KMS-11 (cell line): ENCODE data around the gene NRP1.

Source experiments
- H2AFZ ChIP-seq: fragments of 200-600 bp; sonication (generic); 2 replicates; pipeline ENCODE4 v1.6.1; 2016; ENCODE audit warnings: antibody characterized with exemption, mixed run types, low read depth
- H3K27ac ChIP-seq: fragments of 200-600 bp; sonication (generic); 2 replicates; pipeline ENCODE4 v1.6.1; 2016; ENCODE audit warnings: mild to moderate bottlenecking, mixed run types
- H3K27me3 ChIP-seq: fragments of 200-600 bp; sonication (generic); 2 replicates; pipeline ENCODE4 v1.6.1; 2017; ENCODE audit warnings: mild to moderate bottlenecking, low read depth, mixed run types, moderate library complexity; ENCODE audit not compliant: insufficient read depth
- H3K36me3 ChIP-seq: fragments of 200-600 bp; sonication (generic); 2 replicates; pipeline ENCODE4 v1.6.1; 2017; ENCODE audit warnings: mild to moderate bottlenecking, mixed run types; ENCODE audit not compliant: insufficient read depth
- H3K4me1 ChIP-seq: fragments of 200-600 bp; sonication (generic); 2 replicates; pipeline ENCODE4 v1.6.1; 2016; ENCODE audit warnings: mild to moderate bottlenecking, low read depth, mixed run types; ENCODE audit not compliant: poor library complexity, severe bottlenecking
- H3K4me2 ChIP-seq: fragments of 200-600 bp; sonication (generic); 2 replicates; pipeline ENCODE4 v1.7.0; 2016; ENCODE audit warnings: mild to moderate bottlenecking, mixed run types
- H3K4me3 ChIP-seq: fragments of 200-600 bp; sonication (generic); IDR thresholded peaks from 2 replicates; pipeline ENCODE4 v1.6.1; 2017; ENCODE audit warnings: low read depth, low read length, mixed read lengths; ENCODE audit not compliant: insufficient read depth
- H3K79me2 ChIP-seq: fragments of 200-600 bp; sonication (generic); 2 replicates; pipeline ENCODE4 v1.6.1; 2016; ENCODE audit warnings: low read depth, mixed run types; ENCODE audit not compliant: insufficient read depth
- H3K9ac ChIP-seq: fragments of 200-600 bp; sonication (generic); 2 replicates; pipeline ENCODE4 v1.6.1; 2016; ENCODE audit warnings: mild to moderate bottlenecking, mixed run types
- H4K20me1 ChIP-seq: fragments of 200-600 bp; sonication (generic); 2 replicates; pipeline ENCODE4 v1.6.1; 2016; ENCODE audit warnings: mild to moderate bottlenecking, mixed run types; ENCODE audit not compliant: insufficient read depth
- TF ChIP-seq, protein P1 (sequence below): fragments of 200-600 bp; sonication (generic); conservative IDR thresholded peaks from 2 replicates; pipeline ENCODE4 v1.6.1; 2017; ENCODE audit warnings: low read depth, mild to moderate bottlenecking, antibody characterized with exemption, low read length, moderate library complexity, mixed read lengths

Gene NRP1

GRCh38 chr10:33256458-33256857 is 78.0 kb downstream of the NRP1 start:
- Histone ChIP-seq H2AFZ (no peak overlapping the region), H3K4me3 (no peak overlapping the region), H3K27ac (no peak overlapping the region), H3K36me3 (no peaks in the 10 kb centered on the region), H3K9ac (no peak overlapping the region), H3K4me2 (no peak overlapping the region), H4K20me1 (no peaks in the 10 kb centered on the region), H3K79me2 (no peaks in the 10 kb centered on the region), H3K27me3 (no peaks in the 10 kb centered on the region), H3K4me1 (no peaks in the 10 kb centered on the region)
- TF ChIP-seq, protein P1, sequence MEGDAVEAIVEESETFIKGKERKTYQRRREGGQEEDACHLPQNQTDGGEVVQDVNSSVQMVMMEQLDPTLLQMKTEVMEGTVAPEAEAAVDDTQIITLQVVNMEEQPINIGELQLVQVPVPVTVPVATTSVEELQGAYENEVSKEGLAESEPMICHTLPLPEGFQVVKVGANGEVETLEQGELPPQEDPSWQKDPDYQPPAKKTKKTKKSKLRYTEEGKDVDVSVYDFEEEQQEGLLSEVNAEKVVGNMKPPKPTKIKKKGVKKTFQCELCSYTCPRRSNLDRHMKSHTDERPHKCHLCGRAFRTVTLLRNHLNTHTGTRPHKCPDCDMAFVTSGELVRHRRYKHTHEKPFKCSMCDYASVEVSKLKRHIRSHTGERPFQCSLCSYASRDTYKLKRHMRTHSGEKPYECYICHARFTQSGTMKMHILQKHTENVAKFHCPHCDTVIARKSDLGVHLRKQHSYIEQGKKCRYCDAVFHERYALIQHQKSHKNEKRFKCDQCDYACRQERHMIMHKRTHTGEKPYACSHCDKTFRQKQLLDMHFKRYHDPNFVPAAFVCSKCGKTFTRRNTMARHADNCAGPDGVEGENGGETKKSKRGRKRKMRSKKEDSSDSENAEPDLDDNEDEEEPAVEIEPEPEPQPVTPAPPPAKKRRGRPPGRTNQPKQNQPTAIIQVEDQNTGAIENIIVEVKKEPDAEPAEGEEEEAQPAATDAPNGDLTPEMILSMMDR = no peak

DNA sequence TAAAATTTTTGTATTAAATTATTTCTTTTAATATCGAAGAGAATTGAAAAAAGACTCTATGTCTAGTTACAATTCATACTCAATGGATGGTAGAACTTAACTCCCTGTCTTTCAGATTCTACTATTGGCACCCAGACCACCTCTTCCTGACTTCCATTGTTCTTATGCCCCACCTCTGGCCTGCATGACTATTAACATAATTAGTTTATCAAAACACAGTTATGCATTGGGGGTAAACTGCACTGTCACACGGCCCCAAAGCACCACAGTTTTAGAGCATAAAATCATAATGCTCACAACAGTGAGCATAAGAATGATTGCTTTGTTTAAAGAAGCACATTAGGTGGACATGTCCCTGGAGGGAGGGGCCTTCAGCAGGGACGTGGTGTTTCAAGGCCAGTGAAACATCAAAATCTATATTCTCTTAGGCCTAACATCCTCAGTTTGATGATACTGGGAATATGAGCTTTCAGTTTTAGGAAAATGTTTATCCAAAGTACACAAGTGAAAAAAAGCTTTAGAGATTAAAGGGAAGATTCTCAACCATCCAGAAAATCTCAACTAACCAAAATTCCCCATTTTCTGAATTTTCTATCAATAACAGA is 79.8 kb downstream of the NRP1 start:
- Histone ChIP-seq H3K79me2 (no peaks in the 10 kb centered on the region), H2AFZ (no peak overlapping the region)

GRCh38 chr10:33253411-33253810 is 81.1 kb downstream of the NRP1 start:
- no peak overlapping the region for H2AFZ ChIP-seq
- no peak overlapping the region for H3K9ac ChIP-seq
- no peaks in the 10 kb centered on the region for H3K36me3 ChIP-seq
- no peak overlapping the region for H3K4me3 ChIP-seq
- TF ChIP-seq, protein P1 = no peak
- H3K4me2 ChIP-seq = no peak overlapping the region
- H3K4me1 ChIP-seq = peaks cover 12% of the 10 kb centered on the region
- no peaks in the 10 kb centered on the region for H3K27me3 ChIP-seq
- no peak overlapping the region for H3K27ac ChIP-seq
- no peaks in the 10 kb centered on the region for H3K79me2 ChIP-seq
- H4K20me1 ChIP-seq = 0 out of 2 replicates have a peak, but pooled peaks cover 1% of the 10 kb centered on the region

More for the DNA sequence above, 79.8 kb downstream of the NRP1 start:
- Histone ChIP-seq H3K4me3 (no peak overlapping the region), H4K20me1 (no peaks in the 10 kb centered on the region), H3K36me3 (no peaks in the 10 kb centered on the region), H3K4me1 (no peaks in the 10 kb centered on the region), H3K9ac (no peak overlapping the region), H3K4me2 (no peak overlapping the region), H3K27ac (no peak overlapping the region), H3K27me3 (no peaks in the 10 kb centered on the region)
- TF ChIP-seq, protein P1 = no peak

DNA sequence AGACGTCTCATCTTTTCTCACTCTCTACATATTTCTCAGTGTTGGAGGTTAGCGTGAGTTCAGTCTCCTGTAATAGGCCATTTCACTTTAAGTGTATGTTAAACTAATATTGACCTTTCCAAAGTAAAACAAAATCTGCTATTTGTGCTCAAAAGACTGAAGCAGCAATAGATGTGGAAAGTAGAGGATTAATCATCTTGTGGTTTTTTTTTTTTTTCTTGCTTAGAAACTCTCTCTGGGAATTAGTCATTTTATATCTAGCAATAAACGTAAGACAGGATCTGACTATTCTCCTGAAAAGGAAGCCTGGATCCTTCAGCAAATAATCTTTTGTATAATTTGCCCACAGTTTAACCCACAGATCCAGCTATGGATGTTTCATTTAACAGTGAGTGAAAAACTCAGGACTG is 81.7 kb downstream of the NRP1 start:
- H3K79me2 ChIP-seq = no peaks in the 10 kb centered on the region
- H3K9ac ChIP-seq = no peak overlapping the region
- no peak overlapping the region for H2AFZ ChIP-seq
- H3K36me3 ChIP-seq = no peaks in the 10 kb centered on the region
- 0 out of 2 replicates have a peak, but pooled peaks cover 3% of the 10 kb centered on the region for H4K20me1 ChIP-seq
- no peak overlapping the region for H3K4me3 ChIP-seq
- no peaks in the 10 kb centered on the region for H3K27me3 ChIP-seq
- no peak overlapping the region for H3K27ac ChIP-seq
- no peak overlapping the region for H3K4me2 ChIP-seq
- TF ChIP-seq, protein P1 = no peak
- peaks cover 15% of the 10 kb centered on the region for H3K4me1 ChIP-seq
